ENCODE results near the gene ADRA2C. TPM values are rescaled to one million over a fixed set of nuclear protein-coding genes. Genes with fewer than 3 reads are reported as not detected.
A peak's percentile ranks its signal among the peaks of the same experiment; 100 is the strongest.

ADRA2C gene
- total and polyA plus RNA-seq, 2 of the 13 experiments (the other 11 are each of a cell fraction or from before 2014, with no cell fraction given): 15.4 to 69.7 TPM

- TF ChIP-seq REST (IDR thresholded peaks at IDR 0.05; ENCODE audit: borderline replicate concordance in 1 of 2, low read depth in 1 of 2, low read length in 2 of 2): peak in 1 of 2 experiments; percentile 98; a peak in 2 of 4 replicates
- TF ChIP-seq ATM (IDR thresholded peaks at IDR 0.05; ENCODE audit: borderline replicate concordance): no peak
- TF ChIP-seq MBD4 (IDR thresholded peaks at IDR 0.05; ENCODE audit: borderline replicate concordance, low read length): no peak
- peak; percentile 76; the same call in 1 of the 2 replicates for TF ChIP-seq ATF2 (CRISPR knock-in tag; IDR thresholded peaks at IDR 0.05)
- TF ChIP-seq ZNF782 (CRISPR knock-in tag; IDR thresholded peaks at IDR 0.05; ENCODE audit: borderline replicate concordance): peak; percentile 96
- no peak for TF ChIP-seq SMARCC2 (IDR thresholded peaks at IDR 0.05)
- peak; percentile 93 for TF ChIP-seq ZBTB43 (CRISPR knock-in tag; conservative IDR thresholded peaks at IDR 0.05)
- no peak for TF ChIP-seq CSRNP2 (CRISPR knock-in tag; conservative IDR thresholded peaks at IDR 0.05; ENCODE audit: low read depth)
- peak; percentile 65 for TF ChIP-seq PTBP1 (IDR thresholded peaks at IDR 0.05; ENCODE audit: low read depth, low read length, poor library complexity, severe bottlenecking)
- peak; percentile 48; the same call in 1 of the 2 replicates for TF ChIP-seq ZBTB10 (CRISPR knock-in tag; IDR thresholded peaks at IDR 0.05; ENCODE audit: borderline replicate concordance)
- TF ChIP-seq KDM5B (CRISPR knock-in tag; IDR thresholded peaks at IDR 0.05; ENCODE audit: borderline replicate concordance): peak; percentile 78
- no peak for TF ChIP-seq STAT6 (CRISPR knock-in tag; IDR thresholded peaks at IDR 0.05; ENCODE audit: borderline replicate concordance)
- TF ChIP-seq ZNF136 (CRISPR knock-in tag; IDR thresholded peaks at IDR 0.05; ENCODE audit: low read depth): no peak
- peak; percentile 96 for TF ChIP-seq ZNF678 (CRISPR knock-in tag; IDR thresholded peaks at IDR 0.05)
These were observed 25.8 kb downstream of the ADRA2C start (continued) for GRCh38 chr4:3791910-3792542.

Measured in HepG2 (cell line).